NB4 (cell line): ENCODE data around the gene DPY19L3.

Experiments used
- CTCF ChIP-seq: IDR thresholded peaks from one replicate; pipeline ENCODE4 v1.5.1; 2012; ENCODE audit warnings: low read depth, low read length
- MAX ChIP-seq: IDR thresholded peaks from 2 replicates; pipeline ENCODE4 v1.6.1; 2011; ENCODE audit warnings: low read depth, low read length
- POLR2A ChIP-seq: IDR thresholded peaks from 2 replicates; pipeline ENCODE4 v1.6.1; 2011; ENCODE audit warnings: mild to moderate bottlenecking; ENCODE audit not compliant: insufficient read length; ENCODE audit errors: extremely low read depth

GRCh38 chr19:32459204-32459865, 53.8 kb downstream of the DPY19L3 start:
- TF ChIP-seq CTCF (no peak), POLR2A (no peak), MAX (no peak)
